Measurements from ENCODE around the gene WDFY2.

WDFY2 gene

GRCh38 chr13:51624695-51625345 lies 40.6 kb downstream of the WDFY2 start:
- Histone ChIP-seq H2AFZ (ENCODE audit: low read depth, low read length, severe bottlenecking) (no peak overlapping the region), H3K27ac (ENCODE audit: low read depth, low read length) (no peak overlapping the region), H3K79me2 (ENCODE audit: insufficient read depth, low read length) (no peaks in the 10 kb centered on the region), H3K9me2 (replicated peaks; ENCODE audit: insufficient read depth, low read length) (no peaks in the 10 kb centered on the region), H3K9me3 (ENCODE audit: insufficient read depth, low read length) (no peaks in the 10 kb centered on the region), H4K20me1 (ENCODE audit: low read depth, low read length) (no peaks in the 10 kb centered on the region), H3F3A (ENCODE audit: insufficient read depth) (no peaks in the 10 kb centered on the region), H3K4me3 (ENCODE audit: insufficient read depth, low read length, poor library complexity, severe bottlenecking) (no peak overlapping the region), H3K27me3 (ENCODE audit: low read length) (no peaks in the 10 kb centered on the region), H3K36me3 (ENCODE audit: low read length) (no peaks in the 10 kb centered on the region), H3K9ac (ENCODE audit: low read length) (no peak overlapping the region), H3K4me2 (ENCODE audit: low read depth, low read length, poor library complexity, severe bottlenecking) (no peak overlapping the region)
- no peak for TF ChIP-seq EZH2phosphoT487 (conservative IDR thresholded peaks at IDR 0.05; ENCODE audit: low read length)
- TF ChIP-seq, protein P1, sequence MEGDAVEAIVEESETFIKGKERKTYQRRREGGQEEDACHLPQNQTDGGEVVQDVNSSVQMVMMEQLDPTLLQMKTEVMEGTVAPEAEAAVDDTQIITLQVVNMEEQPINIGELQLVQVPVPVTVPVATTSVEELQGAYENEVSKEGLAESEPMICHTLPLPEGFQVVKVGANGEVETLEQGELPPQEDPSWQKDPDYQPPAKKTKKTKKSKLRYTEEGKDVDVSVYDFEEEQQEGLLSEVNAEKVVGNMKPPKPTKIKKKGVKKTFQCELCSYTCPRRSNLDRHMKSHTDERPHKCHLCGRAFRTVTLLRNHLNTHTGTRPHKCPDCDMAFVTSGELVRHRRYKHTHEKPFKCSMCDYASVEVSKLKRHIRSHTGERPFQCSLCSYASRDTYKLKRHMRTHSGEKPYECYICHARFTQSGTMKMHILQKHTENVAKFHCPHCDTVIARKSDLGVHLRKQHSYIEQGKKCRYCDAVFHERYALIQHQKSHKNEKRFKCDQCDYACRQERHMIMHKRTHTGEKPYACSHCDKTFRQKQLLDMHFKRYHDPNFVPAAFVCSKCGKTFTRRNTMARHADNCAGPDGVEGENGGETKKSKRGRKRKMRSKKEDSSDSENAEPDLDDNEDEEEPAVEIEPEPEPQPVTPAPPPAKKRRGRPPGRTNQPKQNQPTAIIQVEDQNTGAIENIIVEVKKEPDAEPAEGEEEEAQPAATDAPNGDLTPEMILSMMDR (IDR thresholded peaks at IDR 0.05; ENCODE audit: insufficient read depth, low read length, poor library complexity, severe bottlenecking) = no peak

DNA sequence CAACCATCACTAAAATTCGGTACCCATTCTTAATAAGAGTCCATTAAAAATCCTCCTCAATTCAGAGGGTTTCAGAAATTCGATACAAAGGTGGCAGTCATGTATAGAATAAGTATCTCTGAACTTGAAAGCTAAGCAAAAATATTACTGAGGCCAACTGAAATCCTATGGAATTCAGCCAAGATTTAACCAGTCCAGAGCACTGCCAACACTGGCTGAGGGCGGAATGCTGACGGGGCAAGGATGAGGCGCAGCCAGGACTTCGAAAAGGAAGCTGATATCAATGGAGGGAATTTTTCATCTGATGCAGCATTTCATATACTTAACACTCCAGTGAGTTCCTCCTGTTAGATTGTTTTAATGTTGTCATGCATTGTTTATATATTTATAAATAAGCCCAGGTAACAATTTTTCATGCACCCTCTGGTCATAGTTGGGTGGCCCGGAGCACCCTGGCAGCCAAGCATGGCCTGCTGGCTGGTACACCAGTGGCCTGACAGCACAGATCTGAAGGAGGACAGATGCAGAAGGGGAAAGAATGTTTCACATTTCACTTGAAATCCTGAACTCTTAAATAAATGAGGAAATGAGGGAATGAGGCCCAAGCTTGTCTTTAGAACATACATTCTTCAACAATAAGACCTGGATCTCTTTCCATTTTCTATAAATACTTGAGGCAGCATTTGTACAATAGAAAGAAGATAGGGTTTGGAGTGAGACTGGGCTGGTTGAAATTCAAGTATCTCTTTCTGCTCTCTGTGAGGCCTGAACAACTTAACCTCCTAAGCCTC lies 41.5 kb downstream of the WDFY2 start:
- Histone ChIP-seq H2AFZ (ENCODE audit: low read depth, low read length, severe bottlenecking) (no peak overlapping the region), H3K27ac (ENCODE audit: low read depth, low read length) (no peak overlapping the region), H3K9ac (ENCODE audit: low read length) (no peak overlapping the region), H3F3A (ENCODE audit: insufficient read depth) (no peaks in the 10 kb centered on the region), H3K79me2 (ENCODE audit: insufficient read depth, low read length) (no peaks in the 10 kb centered on the region), H3K9me2 (replicated peaks; ENCODE audit: insufficient read depth, low read length) (no peaks in the 10 kb centered on the region), H3K4me2 (ENCODE audit: low read depth, low read length, poor library complexity, severe bottlenecking) (no peak overlapping the region), H3K4me3 (ENCODE audit: insufficient read depth, low read length, poor library complexity, severe bottlenecking) (no peak overlapping the region), H3K27me3 (ENCODE audit: low read length) (no peaks in the 10 kb centered on the region), H4K20me1 (ENCODE audit: low read depth, low read length) (no peaks in the 10 kb centered on the region), H3K36me3 (ENCODE audit: low read length) (no peaks in the 10 kb centered on the region), H3K9me3 (ENCODE audit: insufficient read depth, low read length) (no peaks in the 10 kb centered on the region)
- TF ChIP-seq, protein P1 (IDR thresholded peaks at IDR 0.05; ENCODE audit: insufficient read depth, low read length, poor library complexity, severe bottlenecking) = no peak
- TF ChIP-seq EZH2phosphoT487 (conservative IDR thresholded peaks at IDR 0.05; ENCODE audit: low read length) = no peak

DNA sequence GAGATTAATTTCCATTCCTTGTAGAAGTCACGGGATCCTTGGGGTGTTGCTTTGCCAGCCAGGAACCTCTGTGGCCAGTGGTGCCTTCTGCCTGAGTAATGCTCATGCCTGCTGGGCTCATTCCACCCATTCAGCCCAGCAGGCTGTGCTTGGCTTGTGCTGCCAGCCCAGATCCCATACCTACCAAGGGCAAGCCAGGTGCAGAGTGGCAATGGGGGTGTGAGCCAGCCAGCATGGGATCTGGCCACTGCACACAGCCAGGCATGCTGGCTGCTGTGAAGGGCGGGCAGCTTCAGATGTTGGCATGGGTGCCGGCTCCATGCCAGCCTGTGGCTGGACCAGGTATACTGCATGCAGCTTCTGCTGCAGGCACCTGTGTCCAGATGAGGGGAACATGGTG lies 42.5 kb downstream of the WDFY2 start:
- Histone ChIP-seq H3K4me3 (ENCODE audit: insufficient read depth, low read length, poor library complexity, severe bottlenecking) (no peak overlapping the region), H3K9me2 (replicated peaks; ENCODE audit: insufficient read depth, low read length) (no peaks in the 10 kb centered on the region), H3K4me2 (ENCODE audit: low read depth, low read length, poor library complexity, severe bottlenecking) (no peak overlapping the region), H3K79me2 (ENCODE audit: insufficient read depth, low read length) (no peaks in the 10 kb centered on the region), H3K27ac (ENCODE audit: low read depth, low read length) (no peak overlapping the region), H3K27me3 (ENCODE audit: low read length) (no peaks in the 10 kb centered on the region), H3K9ac (ENCODE audit: low read length) (no peak overlapping the region), H2AFZ (ENCODE audit: low read depth, low read length, severe bottlenecking) (no peak overlapping the region), H3K9me3 (ENCODE audit: insufficient read depth, low read length) (no peaks in the 10 kb centered on the region), H3F3A (ENCODE audit: insufficient read depth) (no peaks in the 10 kb centered on the region), H4K20me1 (ENCODE audit: low read depth, low read length) (0 out of 2 replicates have a peak, but pooled peaks cover 4% of the 10 kb centered on the region), H3K36me3 (ENCODE audit: low read length) (no peaks in the 10 kb centered on the region)
- TF ChIP-seq, protein P1 (IDR thresholded peaks at IDR 0.05; ENCODE audit: insufficient read depth, low read length, poor library complexity, severe bottlenecking) = no peak
- no peak for TF ChIP-seq EZH2phosphoT487 (conservative IDR thresholded peaks at IDR 0.05; ENCODE audit: low read length)
